Inflammatory macrophage treated with lipopolysaccharide for 4 hours (primary cell): ENCODE measurements around the gene POLRMT.

Experiments
- DNase-seq: peaks from one replicate; pipeline ENCODE4 v3.0.0-alpha.2; 2020

POLRMT gene

GRCh38 chr19:574658-575526 is 58.4 kb downstream of the POLRMT start:
- DNase-seq = no peak

DNA sequence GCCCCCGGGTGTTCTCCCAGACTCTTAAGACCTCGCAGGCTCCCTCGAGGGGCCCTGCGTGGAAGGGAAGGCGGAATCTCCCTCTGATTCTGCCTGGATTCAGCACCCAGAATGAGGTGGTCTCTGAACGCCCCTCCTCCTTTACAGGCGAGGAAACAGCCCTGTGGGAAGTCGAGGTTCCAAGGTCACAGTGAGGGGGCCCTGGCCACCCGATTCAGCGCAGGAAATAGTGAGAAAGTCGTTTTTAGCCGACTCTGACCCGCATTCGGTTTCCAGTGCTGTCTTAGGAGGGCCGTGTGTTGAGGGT is 59.9 kb downstream of the POLRMT start:
- no peak for DNase-seq

GRCh38 chr19:572743-573518 is 60.4 kb downstream of the POLRMT start:
- DNase-seq = peak; percentile 20

- peak; percentile 99 for DNase-seq
Observed at GRCh38 chr19:572140-572742, 61.1 kb downstream of the POLRMT start, which contains the start of gene BSG. Gene BSG (plus strand): TSS chr19:572596. CDS start chr19:572635, 39 bp downstream.

DNA sequence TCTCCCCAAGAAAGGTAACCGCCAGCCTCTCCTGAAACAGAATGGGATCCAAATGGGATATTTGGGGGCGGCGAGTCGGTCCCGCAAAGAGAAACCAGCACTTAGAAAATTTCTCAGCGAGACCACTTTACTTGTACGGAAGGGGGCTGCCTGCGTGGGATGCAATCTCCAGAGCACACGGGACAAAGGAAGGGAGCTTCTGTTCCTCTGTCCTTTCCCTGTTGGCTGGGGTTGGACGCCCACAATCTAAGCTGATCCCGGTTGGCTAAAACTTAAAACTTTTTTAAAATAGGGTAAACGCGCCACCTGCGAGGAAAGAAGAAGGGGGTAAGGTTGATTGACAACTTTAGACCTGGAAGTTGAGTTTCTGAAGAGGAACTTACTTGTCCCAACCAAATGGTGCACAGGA is 61.8 kb downstream of the POLRMT start:
- peak; percentile 17 for DNase-seq

GRCh38 chr19:570937-571565 is 62.3 kb downstream of the POLRMT start:
- peak; percentile 73 for DNase-seq

DNA sequence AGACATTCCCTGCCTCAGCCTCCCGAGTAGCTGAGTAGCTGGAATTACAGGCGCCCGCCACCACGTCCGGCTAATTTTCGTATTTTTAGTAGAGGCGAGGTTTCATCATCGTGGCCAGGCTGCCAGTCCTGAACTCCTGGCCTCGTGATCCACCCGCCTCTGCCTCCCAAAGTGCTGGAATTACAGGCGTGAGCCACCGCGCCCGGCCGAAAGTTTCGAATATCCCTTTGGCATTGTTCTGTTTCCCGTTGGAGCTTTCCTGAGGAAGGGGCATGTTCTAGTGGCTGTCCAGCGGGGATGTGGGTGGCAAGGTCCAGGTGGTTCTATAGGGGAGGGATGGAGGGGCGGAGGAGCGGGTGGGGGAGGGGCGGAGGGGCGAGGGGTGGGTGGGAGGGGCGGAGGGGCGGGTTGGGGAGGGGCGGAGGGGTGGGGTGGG is 63.1 kb downstream of the POLRMT start:
- peak; percentile 11 for DNase-seq

DNA sequence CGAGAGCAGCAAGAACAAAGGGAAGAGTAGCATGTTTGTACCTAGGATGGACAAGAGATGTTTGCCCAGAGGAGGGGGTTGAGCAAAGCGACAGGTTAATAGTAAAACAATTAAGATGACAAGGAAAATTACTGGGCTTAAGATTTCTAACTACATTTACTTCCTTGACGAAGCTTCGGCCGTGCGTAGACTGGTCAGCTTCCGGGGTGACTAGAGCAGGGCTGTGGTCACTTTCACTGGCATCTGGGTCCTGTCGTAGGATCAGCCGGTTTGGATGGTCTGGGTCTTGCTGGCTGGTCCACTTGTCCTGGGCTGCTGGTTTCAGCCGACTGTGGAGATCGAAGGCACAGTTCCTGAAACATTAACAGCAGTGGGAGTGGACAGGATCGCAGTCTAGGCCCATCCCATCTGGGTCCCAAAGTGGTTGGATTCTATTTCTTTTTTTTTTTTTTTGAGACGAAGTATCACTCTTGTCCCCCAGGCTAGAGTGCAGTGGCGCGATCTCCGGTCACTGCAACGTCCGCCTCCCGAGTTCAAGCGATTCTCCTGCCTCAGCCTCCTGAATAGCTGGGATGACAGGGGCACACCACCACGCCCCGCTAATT is 65.9 kb downstream of the POLRMT start:
- no peak for DNase-seq
